Endothelial cell of umbilical vein (primary cell): Measurements from ENCODE around the gene TBC1D26.

Source experiments
- EZH2 ChIP-seq: IDR thresholded peaks from 2 replicates; pipeline ENCODE4 v1.6.1; 2012; ENCODE audit warnings: borderline replicate concordance, low read depth, mild to moderate bottlenecking, moderate library complexity, low read length, inconsistent platforms; ENCODE audit not compliant: severe bottlenecking
- FOS ChIP-seq: IDR thresholded peaks from 2 replicates; pipeline ENCODE4 v1.6.1; 2011; ENCODE audit warnings: mild to moderate bottlenecking, low read length, moderate library complexity, borderline replicate concordance; ENCODE audit not compliant: insufficient read depth
- GATA2 ChIP-seq: IDR thresholded peaks from 2 replicates; pipeline ENCODE4 v1.7.0; 2011; ENCODE audit warnings: low read depth, mild to moderate bottlenecking, moderate library complexity, mixed read lengths, low read length; ENCODE audit not compliant: insufficient read length, insufficient read depth
- JUN ChIP-seq: IDR thresholded peaks from 2 replicates; pipeline ENCODE4 v1.6.1; 2011; ENCODE audit warnings: borderline replicate concordance, low read depth; ENCODE audit not compliant: insufficient read length, insufficient read depth
- MAX ChIP-seq: IDR thresholded peaks from 2 replicates; pipeline ENCODE4 v1.6.1; 2011; ENCODE audit not compliant: insufficient read depth, insufficient read length
- MYC ChIP-seq: IDR thresholded peaks from one replicate; pipeline ENCODE4 v1.6.1; 2011; ENCODE audit warnings: mild to moderate bottlenecking, low read depth, low read length
- POLR2A ChIP-seq: IDR thresholded peaks from 2 replicates; pipeline ENCODE4 v1.6.1; 2012; ENCODE audit warnings: low read depth, mild to moderate bottlenecking, control low read depth, low read length
- POLR2AphosphoS5 ChIP-seq: IDR thresholded peaks from 2 replicates; pipeline ENCODE4 v1.6.1; 2012; ENCODE audit warnings: low read depth, mild to moderate bottlenecking, control low read depth, low read length, moderate library complexity; ENCODE audit not compliant: insufficient read depth
- TF ChIP-seq, protein P1 (sequence below), 2 donors: IDR thresholded peaks; 1 replicate in 1 of 2; 2 replicates in 1 of 2; pipeline ENCODE4 v1.5.1; 2011; ENCODE audit warnings: low read length in 2 of 2, mild to moderate bottlenecking in 2 of 2, moderate library complexity in 2 of 2, control low read depth in 1 of 2, inconsistent platforms in 1 of 2, low read depth in 1 of 2; ENCODE audit not compliant: insufficient read depth in 1 of 2; ENCODE audit errors: extremely low read depth in 1 of 2

GRCh38 chr17:15779119-15779518 lies 47.0 kb downstream of the TBC1D26 start:
- TF ChIP-seq, protein P1, sequence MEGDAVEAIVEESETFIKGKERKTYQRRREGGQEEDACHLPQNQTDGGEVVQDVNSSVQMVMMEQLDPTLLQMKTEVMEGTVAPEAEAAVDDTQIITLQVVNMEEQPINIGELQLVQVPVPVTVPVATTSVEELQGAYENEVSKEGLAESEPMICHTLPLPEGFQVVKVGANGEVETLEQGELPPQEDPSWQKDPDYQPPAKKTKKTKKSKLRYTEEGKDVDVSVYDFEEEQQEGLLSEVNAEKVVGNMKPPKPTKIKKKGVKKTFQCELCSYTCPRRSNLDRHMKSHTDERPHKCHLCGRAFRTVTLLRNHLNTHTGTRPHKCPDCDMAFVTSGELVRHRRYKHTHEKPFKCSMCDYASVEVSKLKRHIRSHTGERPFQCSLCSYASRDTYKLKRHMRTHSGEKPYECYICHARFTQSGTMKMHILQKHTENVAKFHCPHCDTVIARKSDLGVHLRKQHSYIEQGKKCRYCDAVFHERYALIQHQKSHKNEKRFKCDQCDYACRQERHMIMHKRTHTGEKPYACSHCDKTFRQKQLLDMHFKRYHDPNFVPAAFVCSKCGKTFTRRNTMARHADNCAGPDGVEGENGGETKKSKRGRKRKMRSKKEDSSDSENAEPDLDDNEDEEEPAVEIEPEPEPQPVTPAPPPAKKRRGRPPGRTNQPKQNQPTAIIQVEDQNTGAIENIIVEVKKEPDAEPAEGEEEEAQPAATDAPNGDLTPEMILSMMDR (IDR thresholded peaks at IDR 0.05; ENCODE audit: extremely low read depth in 1 of 2, insufficient read depth in 1 of 2, low read depth in 1 of 2, low read length in 2 of 2) = no peak
- TF ChIP-seq EZH2 (no peak), POLR2A (no peak), MYC (no peak), POLR2AphosphoS5 (no peak), JUN (no peak), FOS (no peak), GATA2 (no peak), MAX (no peak)
